SK-N-SH (cell line): Measurements from ENCODE around the gene MRGPRE. TPM values are rescaled to one million over a fixed set of nuclear protein-coding genes. Genes with fewer than 3 reads are reported as not detected.

Source experiments
- CTCF ChIA-PET: fragments of 300-600, 350-600 bp; formaldehyde crosslinking; extraction: SDS; loops from one replicate; lab custom pipeline; 2021; lab: Yijun Ruan, JAX
- POLR2A ChIA-PET: fragments of 350-600 bp; sonication (Branson Sonifier 250); formaldehyde crosslinking; extraction: SDS; loops from one replicate; lab custom pipeline; 2020; ENCODE audit warnings: antibody characterized with exemption, inconsistent platforms; lab: Yijun Ruan, JAX
- DNase-seq: peaks from one replicate; pipeline ENCODE4 v3.0.0; 2012
- H2AFZ ChIP-seq: fragments of 200-600 bp; sonication (generic); 2 replicates; pipeline ENCODE4 v1.8.1; 2016; ENCODE audit warnings: antibody characterized with exemption, mild to moderate bottlenecking, low read depth
- H3F3A ChIP-seq: fragments of 200-600 bp; sonication (generic); replicated peaks from 2 replicates; pipeline ENCODE3; 2016; ENCODE audit warnings: antibody characterized with exemption, mild to moderate bottlenecking; ENCODE audit not compliant: insufficient read depth
- H3K27ac ChIP-seq, 2 experiments: fragments of 200-500 bp in 1 of 2; fragments of 200-600 bp in 1 of 2; sonication (Bioruptor generic) in 1 of 2; sonication (generic), shearing (Covaris generic) in 1 of 2; 2 replicates each; pipeline versions ENCODE4 v1.5.1 to v1.6.1; 2014 to 2016; ENCODE audit warnings: low read depth in 2 of 2, inconsistent platforms in 1 of 2, low read length in 1 of 2, mild to moderate bottlenecking in 1 of 2, mixed read lengths in 1 of 2
- H3K27me3 ChIP-seq: fragments of 200-600 bp; sonication (generic), shearing (Covaris generic); 2 replicates; pipeline ENCODE4 v1.6.1; 2016; ENCODE audit warnings: mixed run types; ENCODE audit not compliant: insufficient read depth
- H3K36me3 ChIP-seq, 2 experiments: fragments of 200-500 bp in 1 of 2; fragments of 200-600 bp in 1 of 2; sonication (Bioruptor generic) in 1 of 2; sonication (generic) in 1 of 2; replicated peaks in 1 of 2; 2 replicates each; pipeline versions ENCODE3 to v1.5.1; 2014 to 2016; ENCODE audit warnings: low read length in 1 of 2, mild to moderate bottlenecking in 1 of 2; ENCODE audit not compliant: insufficient read depth in 2 of 2, control insufficient read depth in 1 of 2
- H3K4me1 ChIP-seq, 2 experiments: fragments of 200-500 bp in 1 of 2; fragments of 200-600 bp in 1 of 2; sonication (Bioruptor generic) in 1 of 2; sonication (generic), shearing (Covaris generic) in 1 of 2; 2 replicates each; pipeline versions ENCODE4 v1.5.1 to v1.6.1; 2014 to 2016; ENCODE audit warnings: low read depth in 1 of 2, low read length in 1 of 2, mixed run types in 1 of 2; ENCODE audit not compliant: insufficient read depth in 2 of 2, control insufficient read depth in 1 of 2
- H3K4me2 ChIP-seq: fragments of 200-600 bp; sonication (generic), shearing (Covaris generic); 2 replicates; pipeline ENCODE4 v1.6.1; 2017; ENCODE audit warnings: mixed run types
- H3K4me3 ChIP-seq, 2 experiments: fragments of 200-500 bp in 1 of 2; fragments of 200-600 bp in 1 of 2; sonication (Bioruptor generic) in 1 of 2; sonication (generic), shearing (Covaris generic) in 1 of 2; 2 replicates each; pipeline versions ENCODE4 v1.5.1 to v1.8.1; 2014 to 2016; ENCODE audit warnings: low read depth in 2 of 2, inconsistent platforms in 1 of 2, low read length in 1 of 2, mild to moderate bottlenecking in 1 of 2, mixed read lengths in 1 of 2, moderate library complexity in 1 of 2
- H3K79me2 ChIP-seq: fragments of 200-600 bp; sonication (generic); 2 replicates; pipeline ENCODE4 v1.8.1; 2017; ENCODE audit warnings: mild to moderate bottlenecking; ENCODE audit not compliant: insufficient read depth
- H3K9ac ChIP-seq: fragments of 200-600 bp; sonication (generic); 2 replicates; pipeline ENCODE4 v1.6.1; 2017; ENCODE audit warnings: mixed run types
- H3K9me2 ChIP-seq: fragments of 200-600 bp; sonication (generic); 2 replicates; pipeline ENCODE4 v1.6.1; 2017; ENCODE audit warnings: mixed run types
- H3K9me3 ChIP-seq: fragments of 200-600 bp; sonication (generic); 2 replicates; pipeline ENCODE4 v1.6.1; 2017; ENCODE audit warnings: mixed run types, mild to moderate bottlenecking, moderate library complexity
- H4K20me1 ChIP-seq: fragments of 200-600 bp; sonication (generic); 2 replicates; pipeline ENCODE4 v1.6.1; 2017; ENCODE audit warnings: mild to moderate bottlenecking, mixed run types; ENCODE audit not compliant: insufficient read depth
- CHD2 ChIP-seq: fragments of 150-350 bp; IDR thresholded peaks from 2 replicates; pipeline ENCODE4 v1.6.1; 2018; ENCODE audit warnings: low read length; ENCODE audit not compliant: partially characterized antibody
- EZH2phosphoT487 ChIP-seq: fragments of 200-600 bp; sonication (generic); IDR thresholded peaks from 2 replicates; pipeline ENCODE4 v1.6.1; 2017; ENCODE audit warnings: low read depth, mixed run types, mild to moderate bottlenecking, antibody characterized with exemption, moderate library complexity, borderline replicate concordance
- FOXJ3 ChIP-seq: sonication (generic); formaldehyde crosslinking; IDR thresholded peaks from 2 replicates; pipeline ENCODE4 v1.5.1; 2020; ENCODE audit warnings: mild to moderate bottlenecking, missing genetic modification reagents
- GATA2 ChIP-seq: sonication (generic); formaldehyde crosslinking; IDR thresholded peaks from 2 replicates; pipeline ENCODE4 v1.5.0; 2020; ENCODE audit warnings: mild to moderate bottlenecking, missing genetic modification reagents
- JUND ChIP-seq: IDR thresholded peaks from 2 replicates; pipeline ENCODE4 v1.4.0; 2012
- MXI1 ChIP-seq: IDR thresholded peaks from 2 replicates; pipeline ENCODE4 v1.6.1; 2012; ENCODE audit warnings: mild to moderate bottlenecking, low read depth, low read length, improper control_type of control experiment
- NFIC ChIP-seq: IDR thresholded peaks from 2 replicates; pipeline ENCODE4 v1.4.0; 2012; ENCODE audit warnings: borderline replicate concordance
- POLR2AphosphoS5 ChIP-seq: IDR thresholded peaks from 2 replicates; pipeline ENCODE4 v1.6.1; 2012; ENCODE audit warnings: low read depth, low read length
- SIN3A ChIP-seq: IDR thresholded peaks from 2 replicates; pipeline ENCODE4 v1.6.1; 2012; ENCODE audit warnings: low read depth, mild to moderate bottlenecking, low read length, moderate library complexity, borderline replicate concordance
- TAF1 ChIP-seq: IDR thresholded peaks from 2 replicates; pipeline ENCODE4 v1.6.1; 2012; ENCODE audit warnings: low read depth, mild to moderate bottlenecking, low read length, moderate library complexity, borderline replicate concordance
- TEAD4 ChIP-seq: IDR thresholded peaks from 2 replicates; pipeline ENCODE4 v1.4.0; 2012; ENCODE audit warnings: mild to moderate bottlenecking, borderline replicate concordance; ENCODE audit not compliant: insufficient read depth
- YY1 ChIP-seq: IDR thresholded peaks from 2 replicates; pipeline ENCODE4 v1.4.0; 2012; ENCODE audit warnings: low read depth, mild to moderate bottlenecking
- WGBS: methylation state at CpG from one replicate; pipeline ENCODE4 v1.1.6; 2017; ENCODE audit warnings: low lambda C conversion rate; 5-methylcytosine and 5-hydroxymethylcytosine counted together
- polyA plus RNA-seq, 3 experiments: library from polyadenylated mRNA; depleted of rRNA; stranded (reverse); fragments of >200 nt; gene quantifications; 2 replicates each; pipeline ENCODE4 v1.2.3, GENCODE V29; 2012
- TF ChIP-seq, protein P1 (sequence below): IDR thresholded peaks from 2 replicates; pipeline ENCODE4; 2012
- TF ChIP-seq, protein P2 (sequence below): fragments of 200-600 bp; sonication (generic); IDR thresholded peaks from 2 replicates; pipeline ENCODE4 v1.6.1; 2017; ENCODE audit warnings: antibody characterized with exemption, mild to moderate bottlenecking, moderate library complexity
- TF ChIP-seq, protein P3 (sequence below): fragments of 150-350 bp; IDR thresholded peaks from 2 replicates; pipeline ENCODE4 v1.6.1; 2016; ENCODE audit warnings: mild to moderate bottlenecking, low read depth, low read length

The MRGPRE gene
- polyA plus RNA-seq, 1 of the 3 experiments (the other 2 are of a cell fraction), result not detected

DNA sequence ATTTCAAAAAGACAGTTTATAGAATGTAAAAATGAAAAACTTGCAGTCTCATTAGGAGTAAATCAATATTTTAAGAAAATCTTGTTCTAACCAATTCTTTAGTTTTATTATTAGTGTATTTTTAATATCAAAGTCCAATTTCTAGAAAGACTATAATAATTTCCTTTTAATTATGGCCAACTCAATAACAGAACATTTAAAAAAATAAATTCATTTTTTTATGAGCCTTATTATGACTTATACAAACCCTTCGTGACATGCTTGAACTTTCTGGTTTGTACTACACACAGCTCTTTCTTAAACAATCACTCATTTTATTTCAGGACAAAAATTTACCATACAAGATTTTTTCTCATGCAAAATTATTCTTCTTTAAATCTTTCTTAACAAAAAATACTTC, 11.7 kb upstream of the MRGPRE start:
- Histone ChIP-seq H3K9me3 (no peaks in the 10 kb centered on the region), H3K4me1 (no peaks in the 10 kb centered on the region), H3K36me3 (no peaks in the 10 kb centered on the region), H3F3A (no peaks in the 10 kb centered on the region), H3K9ac (no peak overlapping the region), H3K4me3 (no peak overlapping the region), H3K9me2 (no peaks in the 10 kb centered on the region), H3K27me3 (no peaks in the 10 kb centered on the region; the same call in 1 of the 2 replicates), H3K4me2 (no peak overlapping the region), H3K27ac (no peak overlapping the region), H3K79me2 (no peaks in the 10 kb centered on the region), H4K20me1 (no peaks in the 10 kb centered on the region), H2AFZ (no peak overlapping the region)
- POLR2A ChIA-PET, result no interaction called here
- CTCF ChIA-PET, result interaction anchor here (1.0 to 1.1 kb wide), 2 partner anchors 165 to 525 kb away, joined by 3 read pairs; no protein-coding TSS in a partner anchor
- WGBS, result 22% methylated on average over 1 of the region's 1 CpG
- TF ChIP-seq, protein P1, sequence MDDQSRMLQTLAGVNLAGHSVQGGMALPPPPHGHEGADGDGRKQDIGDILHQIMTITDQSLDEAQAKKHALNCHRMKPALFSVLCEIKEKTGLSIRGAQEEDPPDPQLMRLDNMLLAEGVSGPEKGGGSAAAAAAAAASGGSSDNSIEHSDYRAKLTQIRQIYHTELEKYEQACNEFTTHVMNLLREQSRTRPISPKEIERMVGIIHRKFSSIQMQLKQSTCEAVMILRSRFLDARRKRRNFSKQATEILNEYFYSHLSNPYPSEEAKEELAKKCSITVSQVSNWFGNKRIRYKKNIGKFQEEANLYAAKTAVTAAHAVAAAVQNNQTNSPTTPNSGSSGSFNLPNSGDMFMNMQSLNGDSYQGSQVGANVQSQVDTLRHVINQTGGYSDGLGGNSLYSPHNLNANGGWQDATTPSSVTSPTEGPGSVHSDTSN, result no peak
- TF ChIP-seq NFIC (no peak), JUND (no peak), SIN3A (no peak)
- no peak for DNase-seq

DNA sequence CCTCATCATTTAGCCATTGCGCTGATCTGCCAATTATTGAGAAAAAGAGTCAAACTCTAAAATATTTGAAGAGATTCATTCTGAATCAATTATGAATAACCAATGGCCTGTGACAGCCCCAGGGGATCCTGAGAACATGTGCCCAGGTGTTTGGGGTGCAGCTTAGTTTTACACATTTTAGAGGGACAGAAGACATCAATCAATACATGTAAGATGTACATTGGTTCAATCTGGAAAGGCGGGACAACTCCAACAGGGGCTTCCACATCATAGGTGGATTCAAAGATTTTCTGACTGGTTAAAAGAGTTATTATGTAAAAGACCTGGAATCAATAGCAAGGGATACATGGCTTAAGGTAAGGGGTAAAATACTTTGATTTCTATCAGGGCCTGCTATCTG, 4.9 kb upstream of the MRGPRE start:
- no peaks in the 10 kb centered on the region for H3K9me2 ChIP-seq
- 41% methylated on average over 2 of the region's 2 CpGs for WGBS
- no peak for DNase-seq
- H3K4me3 ChIP-seq, result no peak overlapping the region
- H3K36me3 ChIP-seq, result no peaks in the 10 kb centered on the region
- H3K9me3 ChIP-seq, result no peaks in the 10 kb centered on the region
- ChIA-PET CTCF (interaction anchor here (1.1 to 1.6 kb wide), 2 partner anchors 14 to 104 kb away, joined by 3 to 5 read pairs; no protein-coding TSS in a partner anchor), POLR2A (no interaction called here)
- peaks cover 0 to 2% of the 10 kb centered on the region in 2 experiments; a peak in 1 of 4 replicates for H3K4me1 ChIP-seq
- H3K4me2 ChIP-seq, result no peak overlapping the region
- H3F3A ChIP-seq, result no peaks in the 10 kb centered on the region
- H3K27ac ChIP-seq, result no peak overlapping the region
- no peaks in the 10 kb centered on the region for H4K20me1 ChIP-seq
- no peaks in the 10 kb centered on the region; the same call in 1 of the 2 replicates for H3K27me3 ChIP-seq
- H2AFZ ChIP-seq, result no peak overlapping the region
- H3K9ac ChIP-seq, result no peak overlapping the region
- no peak for TF ChIP-seq YY1
- no peak for TF ChIP-seq TAF1
- no peak for TF ChIP-seq EZH2phosphoT487
- TF ChIP-seq TEAD4, result no peak
- no peak for TF ChIP-seq POLR2AphosphoS5
- TF ChIP-seq CHD2, result no peak
- TF ChIP-seq GATA2 (CRISPR knock-in tag), result no peak
- no peaks in the 10 kb centered on the region for H3K79me2 ChIP-seq

DNA sequence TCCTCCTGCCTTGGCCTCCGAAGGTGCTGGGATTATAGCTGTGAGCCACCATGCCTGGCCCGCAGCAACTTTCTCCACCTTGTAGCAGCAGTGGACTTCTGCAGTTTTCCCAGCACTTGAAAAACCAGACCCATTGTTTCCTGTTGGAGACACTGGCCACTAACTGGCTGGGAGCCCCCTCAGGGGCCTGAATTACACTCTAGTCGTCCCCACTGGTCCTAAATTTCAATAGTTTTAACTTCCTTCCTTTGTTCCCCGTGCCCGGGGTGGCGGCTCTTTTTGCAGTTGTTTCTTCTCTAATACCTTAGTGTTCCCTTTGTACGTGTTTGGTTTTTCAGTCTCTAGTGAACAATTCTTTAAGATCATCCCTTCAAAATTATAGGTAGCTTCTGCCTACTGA, 2.6 kb upstream of the MRGPRE start:
- Histone ChIP-seq H3K79me2 (no peaks in the 10 kb centered on the region), H3K27me3 (no peaks in the 10 kb centered on the region; the same call in 1 of the 2 replicates), H4K20me1 (no peaks in the 10 kb centered on the region), H3K4me3 (no peak overlapping the region), H3K9me2 (no peaks in the 10 kb centered on the region), H2AFZ (no peak overlapping the region), H3K4me1 (peaks cover 0 to 14% of the 10 kb centered on the region in 2 experiments; a peak in 1 of 4 replicates), H3K36me3 (no peaks in the 10 kb centered on the region), H3K4me2 (no peak overlapping the region), H3K9me3 (no peaks in the 10 kb centered on the region), H3K27ac (no peak overlapping the region), H3F3A (no peaks in the 10 kb centered on the region), H3K9ac (no peak overlapping the region)
- no peak for DNase-seq
- ChIA-PET POLR2A (no interaction called here), CTCF (interaction anchor here (1.0 to 1.5 kb wide), 2 partner anchors 106 to 197 kb away, joined by 3 to 4 read pairs; no protein-coding TSS in a partner anchor)
- TF ChIP-seq CHD2 (no peak), MXI1 (no peak), YY1 (no peak), EZH2phosphoT487 (no peak), FOXJ3 (no peak)
- TF ChIP-seq, protein P2, sequence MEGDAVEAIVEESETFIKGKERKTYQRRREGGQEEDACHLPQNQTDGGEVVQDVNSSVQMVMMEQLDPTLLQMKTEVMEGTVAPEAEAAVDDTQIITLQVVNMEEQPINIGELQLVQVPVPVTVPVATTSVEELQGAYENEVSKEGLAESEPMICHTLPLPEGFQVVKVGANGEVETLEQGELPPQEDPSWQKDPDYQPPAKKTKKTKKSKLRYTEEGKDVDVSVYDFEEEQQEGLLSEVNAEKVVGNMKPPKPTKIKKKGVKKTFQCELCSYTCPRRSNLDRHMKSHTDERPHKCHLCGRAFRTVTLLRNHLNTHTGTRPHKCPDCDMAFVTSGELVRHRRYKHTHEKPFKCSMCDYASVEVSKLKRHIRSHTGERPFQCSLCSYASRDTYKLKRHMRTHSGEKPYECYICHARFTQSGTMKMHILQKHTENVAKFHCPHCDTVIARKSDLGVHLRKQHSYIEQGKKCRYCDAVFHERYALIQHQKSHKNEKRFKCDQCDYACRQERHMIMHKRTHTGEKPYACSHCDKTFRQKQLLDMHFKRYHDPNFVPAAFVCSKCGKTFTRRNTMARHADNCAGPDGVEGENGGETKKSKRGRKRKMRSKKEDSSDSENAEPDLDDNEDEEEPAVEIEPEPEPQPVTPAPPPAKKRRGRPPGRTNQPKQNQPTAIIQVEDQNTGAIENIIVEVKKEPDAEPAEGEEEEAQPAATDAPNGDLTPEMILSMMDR, result no peak
- TF ChIP-seq, protein P3, sequence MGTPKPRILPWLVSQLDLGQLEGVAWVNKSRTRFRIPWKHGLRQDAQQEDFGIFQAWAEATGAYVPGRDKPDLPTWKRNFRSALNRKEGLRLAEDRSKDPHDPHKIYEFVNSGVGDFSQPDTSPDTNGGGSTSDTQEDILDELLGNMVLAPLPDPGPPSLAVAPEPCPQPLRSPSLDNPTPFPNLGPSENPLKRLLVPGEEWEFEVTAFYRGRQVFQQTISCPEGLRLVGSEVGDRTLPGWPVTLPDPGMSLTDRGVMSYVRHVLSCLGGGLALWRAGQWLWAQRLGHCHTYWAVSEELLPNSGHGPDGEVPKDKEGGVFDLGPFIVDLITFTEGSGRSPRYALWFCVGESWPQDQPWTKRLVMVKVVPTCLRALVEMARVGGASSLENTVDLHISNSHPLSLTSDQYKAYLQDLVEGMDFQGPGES, result no peak
- WGBS, result 52% methylated on average over 7 of the region's 7 CpGs
